HG03342 (cell line): ENCODE results near the gene GNA12.

Experiments
- ATAC-seq: cut with Tn5 transposase; IDR thresholded peaks from one replicate; pipeline ENCODE4 v1.9.1; 2021; ENCODE audit warnings: mild to moderate bottlenecking, moderate library complexity; ENCODE audit not compliant: unreplicated experiment

The GNA12 gene

GRCh38 chr7:2844153-2845033 lies at the start of gene GNA12:
Gene GNA12 (minus strand): TSS chr7:2844308. CDS start chr7:2844161, 147 bp downstream.
- peak; percentile 97 for ATAC-seq

- ATAC-seq, result no peak
Measured at GRCh38 chr7:2893411-2893861, 49.3 kb upstream of the GNA12 start.

DNA sequence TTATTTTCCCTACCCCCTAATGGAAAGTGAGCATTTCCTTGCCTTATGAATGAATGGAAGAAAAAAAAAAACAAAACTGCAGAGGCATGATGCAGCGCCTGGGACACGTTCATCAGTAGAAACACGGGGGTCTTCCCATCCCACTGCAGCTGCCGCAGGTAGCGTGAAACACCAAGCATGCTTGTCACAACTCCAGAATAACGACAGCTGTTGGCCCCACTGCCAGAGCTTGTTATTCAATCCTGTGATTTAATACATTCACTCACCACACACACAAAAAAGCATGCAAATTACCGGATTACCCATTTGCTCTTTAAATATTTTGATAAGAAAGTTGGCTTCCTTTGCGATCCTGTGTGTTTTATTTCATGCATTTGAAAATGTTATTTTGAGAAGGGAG lies 48.4 kb upstream of the GNA12 start:
- ATAC-seq, result no peak

- no peak for ATAC-seq
Measured at GRCh38 chr7:2887816-2888215, 43.7 kb upstream of the GNA12 start.

GRCh38 chr7:2886900-2887299 lies 42.8 kb upstream of the GNA12 start:
- peak; percentile 59 for ATAC-seq

DNA sequence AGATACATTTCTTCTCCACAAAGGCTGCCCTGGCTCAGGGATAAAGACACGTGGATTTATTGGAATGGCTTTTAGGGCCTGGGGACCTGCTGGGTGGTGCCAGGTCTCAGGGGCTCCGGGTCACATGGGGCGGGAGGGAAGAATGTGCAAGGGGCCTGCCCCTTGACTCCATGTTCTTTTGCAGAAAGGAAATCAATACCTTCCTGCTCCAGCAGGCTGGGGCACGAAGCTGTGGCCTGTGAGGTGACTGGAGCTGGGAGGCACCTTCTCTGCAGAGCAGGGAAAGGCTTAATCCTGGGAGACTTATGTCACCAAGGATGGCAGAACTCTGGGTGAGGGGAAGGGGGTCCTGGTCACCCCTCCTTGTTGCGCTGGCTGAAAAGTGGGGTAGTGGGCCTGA lies 42.3 kb upstream of the GNA12 start:
- no peak for ATAC-seq

- ATAC-seq, result no peak
Measured at GRCh38 chr7:2884161-2884560, 40.1 kb upstream of the GNA12 start.

GRCh38 chr7:2883101-2883500 lies 39.0 kb upstream of the GNA12 start:
- ATAC-seq, result no peak

DNA sequence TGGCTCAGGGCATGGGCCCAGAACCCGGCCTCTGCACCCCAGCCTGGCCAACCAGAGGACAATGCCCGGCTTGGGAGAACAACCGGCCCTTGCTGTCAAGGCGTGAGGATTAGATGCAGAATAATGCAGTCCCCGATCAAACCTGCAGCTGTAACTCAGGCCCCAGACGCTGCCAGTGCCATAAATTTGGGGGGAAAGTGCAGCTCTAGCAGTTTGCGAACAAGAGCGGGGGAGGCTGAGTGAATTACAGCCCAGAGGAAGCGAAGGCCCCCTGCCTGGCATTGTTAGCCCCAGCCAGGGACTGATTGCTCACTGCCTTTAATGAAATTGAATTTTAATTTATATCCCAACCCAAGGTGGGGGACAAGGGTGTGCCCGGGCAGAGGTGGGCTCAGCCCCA lies 38.0 kb upstream of the GNA12 start:
- no peak for ATAC-seq

GRCh38 chr7:2880874-2881533 lies 36.9 kb upstream of the GNA12 start:
- no peak for ATAC-seq

DNA sequence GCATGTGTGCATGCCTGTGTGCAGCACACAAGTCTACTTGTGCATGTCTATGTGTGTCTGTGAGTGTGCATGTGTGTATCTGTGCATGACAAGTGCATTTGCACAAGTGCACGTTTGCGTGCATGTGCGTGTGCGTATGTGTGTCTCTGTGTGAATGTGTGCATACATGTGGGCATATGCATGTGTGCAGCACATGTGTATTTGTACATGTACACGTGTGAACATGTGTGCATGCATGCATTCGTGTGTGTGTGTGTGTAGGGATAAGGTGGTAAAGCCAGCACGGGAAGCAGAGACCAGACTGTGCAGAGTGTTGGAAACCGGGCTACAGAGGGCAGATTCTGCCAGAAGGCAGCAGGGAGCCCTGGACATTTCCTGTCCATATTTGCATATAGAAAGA lies 35.9 kb upstream of the GNA12 start:
- no peak for ATAC-seq

- no peak for ATAC-seq
Measured at GRCh38 chr7:2879354-2879753, 35.2 kb upstream of the GNA12 start.

GRCh38 chr7:2878306-2878705 lies 34.2 kb upstream of the GNA12 start:
- ATAC-seq, result no peak

DNA sequence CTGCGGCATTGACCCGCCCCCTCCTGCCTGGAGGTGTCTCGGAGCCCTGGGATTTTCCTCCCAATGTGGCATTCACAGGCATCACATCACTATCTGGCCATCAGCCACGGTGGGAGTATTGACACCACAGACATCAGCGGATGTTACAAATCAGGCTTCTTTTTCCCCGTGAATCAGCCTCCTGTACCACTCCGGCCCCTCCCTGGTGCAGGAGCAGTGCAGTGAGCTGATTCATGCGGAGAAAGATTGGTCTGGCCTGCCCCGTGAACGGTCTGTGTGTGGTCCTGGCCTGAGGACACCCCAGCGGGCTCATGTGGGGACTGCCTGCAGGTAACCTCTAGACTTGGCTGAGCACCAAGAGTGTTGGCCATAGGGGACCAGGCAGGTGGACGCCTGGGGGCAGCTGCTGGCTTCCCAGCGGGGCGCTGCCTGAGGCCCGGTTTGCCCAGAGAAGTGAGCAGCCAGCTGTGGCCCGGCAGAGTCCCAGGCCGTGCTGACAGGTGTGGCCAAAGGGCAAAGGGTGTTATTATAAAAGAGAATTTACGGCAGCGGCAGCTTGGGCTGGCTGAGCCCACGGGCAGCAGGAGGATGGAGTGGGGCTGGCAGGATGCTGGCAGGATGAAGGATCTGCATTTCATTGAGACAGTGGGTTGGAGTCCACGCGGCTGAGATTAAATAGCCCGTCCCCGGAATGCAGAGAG lies 32.1 kb upstream of the GNA12 start:
- no peak for ATAC-seq

DNA sequence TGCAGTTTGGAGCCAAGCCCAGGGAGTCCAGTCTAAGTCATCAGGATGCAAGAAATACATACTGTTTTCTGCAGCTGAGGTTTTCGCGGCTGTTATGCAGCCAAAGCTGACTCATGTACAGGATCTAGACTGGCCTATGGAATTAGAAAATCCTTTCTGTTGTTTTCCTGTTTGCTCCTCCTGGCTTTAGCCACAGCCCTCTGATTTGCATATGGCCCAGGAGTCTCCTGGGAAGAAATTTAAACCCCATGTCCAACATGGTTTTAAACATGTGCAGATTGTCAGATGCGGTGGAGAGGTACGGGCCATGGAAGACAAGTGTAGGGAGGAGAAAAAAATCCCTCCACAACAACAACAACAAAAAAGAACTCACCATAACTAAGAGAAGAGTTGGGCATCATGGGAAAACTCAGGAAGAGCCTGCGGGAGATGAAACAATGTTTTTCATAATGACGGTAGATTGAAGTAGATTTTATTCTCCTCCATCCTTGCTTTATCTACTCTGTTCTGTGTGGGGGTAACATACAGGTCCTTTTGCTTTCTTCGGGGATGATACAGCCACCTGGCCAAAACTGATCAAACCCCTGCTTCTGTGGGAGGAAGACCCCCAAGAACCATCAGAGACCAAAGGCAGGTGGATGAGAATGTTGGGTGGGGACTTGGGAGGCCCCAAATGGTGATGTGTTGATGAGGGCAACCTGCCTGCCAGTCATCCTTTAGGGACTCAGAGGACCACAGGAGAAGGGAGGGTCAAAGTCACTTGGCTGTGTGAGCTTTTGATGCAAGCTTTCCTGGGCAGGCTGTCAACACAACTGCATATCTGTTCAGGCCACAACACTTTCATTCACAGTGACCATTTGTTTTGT lies 29.8 kb upstream of the GNA12 start:
- no peak for ATAC-seq

- no peak for ATAC-seq
Measured at GRCh38 chr7:2873146-2873545, 29.0 kb upstream of the GNA12 start.

- ATAC-seq, result no peak
Measured at GRCh38 chr7:2872296-2872874, 28.3 kb upstream of the GNA12 start.

GRCh38 chr7:2870471-2870931 lies 26.4 kb upstream of the GNA12 start:
- peak; percentile 57 for ATAC-seq

- ATAC-seq, result no peak
Measured at GRCh38 chr7:2869981-2870380, 25.9 kb upstream of the GNA12 start.

DNA sequence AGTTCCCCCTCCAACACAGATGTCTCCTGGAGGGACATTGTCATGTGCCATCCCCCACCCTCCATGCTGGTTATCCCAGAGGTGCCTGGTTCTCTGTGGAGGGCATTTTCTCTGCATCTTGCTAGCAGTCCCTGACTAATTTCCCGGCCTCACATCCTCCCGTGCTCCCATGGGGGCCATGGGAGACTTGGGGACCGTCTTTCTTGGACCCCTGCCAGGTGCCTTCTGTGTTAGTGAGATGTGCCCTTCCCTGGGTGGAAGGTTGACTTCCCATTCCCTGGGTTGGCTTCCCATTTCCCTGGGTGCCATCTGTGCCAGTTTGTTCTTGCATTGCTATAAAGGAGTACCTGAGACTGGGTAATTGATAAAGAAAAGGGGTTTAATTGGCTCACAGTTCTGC lies 22.5 kb upstream of the GNA12 start:
- no peak for ATAC-seq
